GM12891 (cell line): ENCODE measurements around the gene DIP2A.

Source experiments
- DNase-seq: peaks from one replicate; pipeline ENCODE4 v3.0.0; 2011; ENCODE audit warnings: low spot score; ENCODE audit not compliant: insufficient read length
- FAIRE-seq: peaks from 2 replicates; lab custom pipeline; 2011; peaks lifted over from hg19 to GRCh38; lab: Jason Lieb, UNC
- PAX5 ChIP-seq: IDR thresholded peaks from 2 replicates; pipeline ENCODE4 v1.6.1; 2011; ENCODE audit warnings: low read length, moderate library complexity, mild to moderate bottlenecking; ENCODE audit not compliant: insufficient read depth, severe bottlenecking
- POLR2A ChIP-seq: IDR thresholded peaks from 2 replicates; pipeline ENCODE4 v1.6.1; 2011; ENCODE audit warnings: low read depth, low read length, control low read depth
- POLR2AphosphoS5 ChIP-seq: IDR thresholded peaks from 2 replicates; pipeline ENCODE4 v1.6.1; 2011; ENCODE audit warnings: low read depth, low read length, control low read depth
- POU2F2 ChIP-seq: IDR thresholded peaks from 2 replicates; pipeline ENCODE4 v1.6.1; 2011; ENCODE audit warnings: low read depth, mild to moderate bottlenecking, control low read depth, low read length, moderate library complexity
- SPI1 ChIP-seq: IDR thresholded peaks from 2 replicates; pipeline ENCODE4 v1.6.1; 2011; ENCODE audit warnings: low read depth, low read length, control low read depth
- TAF1 ChIP-seq: IDR thresholded peaks from 2 replicates; pipeline ENCODE4 v1.6.1; 2011; ENCODE audit warnings: low read depth, low read length, control low read depth

DIP2A gene

GRCh38 chr21:46549650-46550049 lies 91.0 kb downstream of the DIP2A start:
- FAIRE-seq (no peak), DNase-seq (no peak)
- TF ChIP-seq POU2F2, result no peak
- TF ChIP-seq POLR2A, result no peak
- no peak for TF ChIP-seq POLR2AphosphoS5
- no peak for TF ChIP-seq TAF1
- TF ChIP-seq SPI1, result no peak
- TF ChIP-seq PAX5, result no peak

GRCh38 chr21:46550116-46550941 lies 91.6 kb downstream of the DIP2A start:
- DNase-seq (no peak), FAIRE-seq (peak; percentile 85)
- no peak for TF ChIP-seq POLR2AphosphoS5
- TF ChIP-seq SPI1, result no peak

DNA sequence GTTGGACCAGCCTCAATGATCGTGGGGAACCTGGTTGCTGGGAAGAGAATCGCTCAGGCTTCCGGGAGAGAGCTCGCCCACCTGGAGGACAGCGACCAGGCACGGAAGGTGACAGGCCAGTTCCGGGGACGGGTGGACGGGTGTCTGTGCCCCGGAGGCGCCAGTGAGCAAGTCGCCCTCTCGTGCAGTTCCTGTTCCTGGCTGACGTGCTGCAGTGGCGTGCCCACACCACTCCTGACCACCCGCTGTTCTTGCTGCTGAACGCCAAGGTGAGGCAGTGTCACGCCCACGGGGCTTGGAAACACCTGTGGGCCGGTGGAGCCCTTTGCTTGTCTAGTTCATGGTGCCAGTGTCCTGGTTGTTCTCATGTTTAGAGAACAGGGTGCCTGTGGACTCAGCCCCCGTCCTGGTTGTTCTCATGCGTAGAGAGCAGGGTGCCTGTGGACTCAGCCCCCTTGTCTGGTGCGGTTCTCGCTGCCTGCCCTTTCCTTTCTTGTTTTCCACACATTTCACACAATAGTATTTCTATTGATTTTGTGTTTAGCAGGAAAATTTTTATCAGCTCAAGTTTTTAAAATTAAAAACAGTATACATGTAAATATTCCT lies 93.0 kb downstream of the DIP2A start:
- DNase-seq, result no peak
- TF ChIP-seq POLR2A (no peak), SPI1 (peak; percentile 59), PAX5 (no peak), POLR2AphosphoS5 (0 out of 2 replicates have a peak, but pooled peaks have one; percentile 22), POU2F2 (no peak), TAF1 (no peak)
- FAIRE-seq, result peak; percentile 81

- TF ChIP-seq POLR2A (no peak), PAX5 (no peak), POU2F2 (no peak), TAF1 (no peak), POLR2AphosphoS5 (no peak), SPI1 (no peak)
- DNase-seq, result no peak
- FAIRE-seq, result peak; percentile 55
These were observed 93.6 kb downstream of the DIP2A start for GRCh38 chr21:46552274-46552673.

- TF ChIP-seq POLR2A (no peak), PAX5 (no peak), SPI1 (no peak), POU2F2 (no peak), POLR2AphosphoS5 (no peak), TAF1 (no peak)
- no peak for FAIRE-seq
- DNase-seq, result no peak
These were observed 94.2 kb downstream of the DIP2A start for GRCh38 chr21:46552865-46553379.

DNA sequence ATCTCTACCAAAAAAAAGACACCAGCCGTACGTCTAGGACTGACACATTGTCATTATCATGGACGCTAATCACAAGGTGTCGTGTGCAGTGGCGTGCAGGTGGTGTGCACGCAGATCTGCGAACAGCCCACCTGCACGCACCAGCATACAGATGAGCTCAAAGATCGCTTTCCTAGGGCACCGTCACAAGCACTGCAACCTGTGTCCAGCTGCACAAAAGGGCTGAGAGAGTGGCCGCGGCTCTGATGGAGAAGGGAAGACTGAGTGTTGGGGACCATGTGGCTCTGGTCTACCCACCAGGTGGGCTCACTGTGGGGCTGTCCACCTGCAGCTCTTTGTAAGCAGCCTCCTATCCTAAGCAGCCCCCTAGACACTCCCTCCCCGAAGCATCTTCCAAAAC lies 95.3 kb downstream of the DIP2A start:
- no peak for FAIRE-seq
- TF ChIP-seq SPI1 (no peak), TAF1 (no peak), POLR2AphosphoS5 (no peak), POLR2A (no peak), POU2F2 (no peak), PAX5 (no peak)
- no peak for DNase-seq

GRCh38 chr21:46554431-46555224 lies 95.9 kb downstream of the DIP2A start:
- no peak for DNase-seq
- no peak for TF ChIP-seq POLR2A
- no peak for TF ChIP-seq TAF1
- TF ChIP-seq SPI1, result no peak
- no peak for TF ChIP-seq PAX5
- TF ChIP-seq POLR2AphosphoS5, result no peak
- TF ChIP-seq POU2F2, result no peak
- no peak for FAIRE-seq

GRCh38 chr21:46555225-46555617 lies 96.5 kb downstream of the DIP2A start:
- DNase-seq (no peak), FAIRE-seq (no peak)
- no peak for TF ChIP-seq SPI1
- no peak for TF ChIP-seq POU2F2
- no peak for TF ChIP-seq TAF1
- TF ChIP-seq POLR2AphosphoS5, result no peak
- TF ChIP-seq POLR2A, result no peak
- TF ChIP-seq PAX5, result no peak

- TF ChIP-seq PAX5, result no peak
- FAIRE-seq (no peak), DNase-seq (peak; percentile 0)
These were observed 97.0 kb downstream of the DIP2A start for GRCh38 chr21:46555678-46556077.

DNA sequence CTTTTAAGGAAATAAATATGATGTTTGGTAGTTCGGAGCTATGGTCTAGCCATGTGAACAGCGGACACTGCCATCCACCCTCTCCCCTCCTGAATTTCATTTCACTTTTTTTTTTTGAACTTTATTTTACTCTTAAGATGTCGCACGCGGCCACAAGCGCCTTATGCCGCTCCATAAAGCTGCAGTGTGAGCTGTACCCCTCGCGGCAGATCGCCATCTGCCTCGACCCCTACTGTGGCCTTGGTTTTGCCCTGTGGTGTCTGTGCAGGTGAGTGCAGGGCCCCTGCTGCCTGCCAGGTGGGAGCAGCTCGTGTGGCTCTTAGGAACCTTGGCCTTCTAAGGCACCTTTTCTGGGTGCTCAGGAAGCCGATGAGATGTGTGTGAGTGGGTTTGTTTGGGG lies 98.1 kb downstream of the DIP2A start:
- DNase-seq (no peak), FAIRE-seq (no peak)
- no peak for TF ChIP-seq POLR2A
- TF ChIP-seq POLR2AphosphoS5, result no peak
